GM12878 (cell line): ENCODE results near the gene RPL27A. TPM values are rescaled to one million over a fixed set of nuclear protein-coding genes. Genes with fewer than 3 reads are reported as not detected.

Experiments used
- ATAC-seq: fragments of 200-7000 bp; cut with Tn5 transposase; 3 replicates; pipeline ENCODE4 v1.9.1; 2020; ENCODE audit warnings: mild to moderate bottlenecking, moderate library complexity
- BruUV-seq: library from RNA; stranded (reverse); fragments of 400-500 nt; replicated peaks from 2 replicates; lab custom pipeline; 2021; lab: Mats Ljungman, UMichigan
- CTCF ChIA-PET: fragments of 300-600 bp; sonication (Branson Sonifier 250); formaldehyde crosslinking; extraction: SDS; loops from one replicate; lab custom pipeline; 2021; ENCODE audit warnings: inconsistent platforms; lab: Yijun Ruan, JAX
- POLR2A ChIA-PET: fragments of 350-600 bp; formaldehyde crosslinking; extraction: SDS; loops from one replicate; lab custom pipeline; 2021; ENCODE audit warnings: inconsistent platforms; lab: Charles Lee
- RAD21 ChIA-PET: fragments of 300-600 bp; sonication (Branson Sonifier 250); formaldehyde crosslinking; loops from one replicate; lab custom pipeline; 2023; ENCODE audit warnings: antibody characterized with exemption; ENCODE audit not compliant: unreplicated experiment; lab: Charles Lee
- SMC1A ChIA-PET: fragments of 300-600 bp; sonication (Branson Sonifier 250); formaldehyde crosslinking; loops from one replicate; lab custom pipeline; 2023; ENCODE audit not compliant: unreplicated experiment, uncharacterized antibody; lab: Charles Lee
- DNase-seq: peaks from one replicate; pipeline ENCODE4 v3.0.0-alpha.2; 2011; ENCODE audit warnings: low read depth, low spot score
- FAIRE-seq: peaks from 3 replicates; lab custom pipeline; 2011; peaks lifted over from hg19 to GRCh38; lab: Jason Lieb, UNC
- H2AFZ ChIP-seq: 2 replicates; pipeline ENCODE4 v1.6.0; 2011; ENCODE audit warnings: low read depth, low read length, control low read depth; ENCODE audit not compliant: control insufficient read depth
- H3K27ac ChIP-seq: 2 replicates; pipeline ENCODE4 v1.5.1; 2011; ENCODE audit warnings: control low read depth; ENCODE audit not compliant: control insufficient read depth, insufficient read depth
- H3K27me3 ChIP-seq, 2 experiments: replicated peaks in 1 of 2; 2 replicates each; pipeline versions ENCODE4 v1.6.0 to v1.6.1; 2011; ENCODE audit warnings: low read length in 1 of 2; ENCODE audit not compliant: control insufficient read depth in 2 of 2, insufficient read depth in 2 of 2
- H3K36me3 ChIP-seq, 2 experiments: 2 replicates each; pipeline ENCODE4 v1.5.1; 2011; ENCODE audit warnings: low read length in 1 of 2; ENCODE audit not compliant: control insufficient read depth in 2 of 2, insufficient read depth in 2 of 2
- H3K4me1 ChIP-seq: 2 replicates; pipeline ENCODE4 v1.6.1; 2011; ENCODE audit warnings: mild to moderate bottlenecking, low read length, moderate library complexity, mixed read lengths; ENCODE audit not compliant: control insufficient read depth, insufficient read depth
- H3K4me2 ChIP-seq: 2 replicates; pipeline ENCODE4 v1.6.0; 2011; ENCODE audit warnings: control low read depth; ENCODE audit not compliant: control insufficient read depth, insufficient read depth
- H3K4me3 ChIP-seq: fragments of 200-600 bp; sonication (generic); 2 replicates; pipeline ENCODE4 v1.5.1; 2016
- H3K79me2 ChIP-seq: 2 replicates; pipeline ENCODE4 v1.6.0; 2011; ENCODE audit warnings: low read length; ENCODE audit not compliant: control insufficient read depth, insufficient read depth
- H3K9ac ChIP-seq: 2 replicates; pipeline ENCODE4 v1.8.0; 2011; ENCODE audit warnings: low read length, control low read depth, mixed read lengths; ENCODE audit not compliant: control insufficient read depth, insufficient read depth
- H3K9me3 ChIP-seq: replicated peaks from 3 replicates; pipeline ENCODE4 v1.5.1; 2011; ENCODE audit warnings: mild to moderate bottlenecking, low read length; ENCODE audit not compliant: control insufficient read depth, insufficient read depth
- H4K20me1 ChIP-seq: 2 replicates; pipeline ENCODE4 v1.6.0; 2011; ENCODE audit not compliant: control insufficient read depth, insufficient read depth
- BRCA1 ChIP-seq: IDR thresholded peaks from 2 replicates; pipeline ENCODE4 v1.6.1; 2011; ENCODE audit warnings: low read depth, low read length, improper control_type of control experiment
- ETV6 ChIP-seq, 2 experiments: fragments of 450-650 bp in 1 of 2; IDR thresholded peaks in 1 of 2; conservative IDR thresholded peaks in 1 of 2; 2 replicates each; pipeline ENCODE4 v1.6.1; 2014; ENCODE audit warnings: antibody characterized with exemption in 1 of 2, borderline replicate concordance in 1 of 2, low read depth in 1 of 2, mild to moderate bottlenecking in 1 of 2, moderate library complexity in 1 of 2
- FOS ChIP-seq: IDR thresholded peaks from 3 replicates; pipeline ENCODE4 v1.6.1; 2011; ENCODE audit warnings: borderline replicate concordance; ENCODE audit not compliant: insufficient read length; ENCODE audit errors: extremely low read depth
- SUZ12 ChIP-seq: fragments of 200-600 bp; sonication (generic); IDR thresholded peaks from one replicate; pipeline ENCODE4 v1.6.1; 2018; ENCODE audit warnings: antibody characterized with exemption, mild to moderate bottlenecking; ENCODE audit not compliant: unreplicated experiment
- TCF12 ChIP-seq: IDR thresholded peaks from 2 replicates; pipeline ENCODE4 v1.6.1; 2011; ENCODE audit warnings: low read depth, mild to moderate bottlenecking, low read length
- ZBED1 ChIP-seq: IDR thresholded peaks from 2 replicates; pipeline ENCODE4 v1.6.1; 2016; ENCODE audit warnings: borderline replicate concordance
- WGBS: methylation state at CpG from one replicate; pipeline ENCODE4 v1.1.6; 2016; ENCODE audit warnings: low lambda C conversion rate; ENCODE audit not compliant: insufficient replicate concordance, insufficient coverage; ENCODE audit errors: missing lambda C conversion rate; 5-methylcytosine and 5-hydroxymethylcytosine counted together
- in situ Hi-C: fragments of 300-500 bp; cut with MboI; formaldehyde crosslinking; loops from 9 replicates; pipeline ENCODE4 v1.14.3; 2018; ENCODE audit warnings: mixed read lengths
- intact Hi-C: fragments of 100-400 bp; cut with micrococcal nuclease; formaldehyde crosslinking; loops from one replicate; pipeline ENCODE4 v1.14.2; 2022; ENCODE audit not compliant: unreplicated experiment
- polyA plus RNA-seq, 11 experiments: library from polyadenylated mRNA; depleted of rRNA in 4 of 11; unstranded in 6 of 11; stranded (reverse) in 5 of 11; fragments of >200 nt; fragmentation: Nextera tagmentation in 4 of 11; fragmentation: Illumina TruSeq in 1 of 11; extraction: Ambion mirVana in 4 of 11; extraction: Trizol in 1 of 11; gene quantifications; 1 replicate in 1 of 11; 2 replicates in 10 of 11; pipeline versions ENCODE4 v1.2.1 to v1.2.3, GENCODE V29; 2011 to 2016; ENCODE audit warnings: inconsistent platforms in 2 of 11, missing spikeins in 2 of 11, low read depth in 1 of 11
- total RNA-seq, 4 experiments: library from RNA; depleted of rRNA in 3 of 4; stranded (reverse); fragments of >200 nt in 3 of 4; fragmentation: Illumina TruSeq in 1 of 4; extraction: Trizol in 1 of 4; gene quantifications; 2 replicates each; pipeline versions ENCODE4 v1.2.1 to v1.2.3, GENCODE V29; 2013 to 2021
- TF ChIP-seq, protein P1 (sequence below): fragments of 450-650 bp; IDR thresholded peaks from 2 replicates; pipeline ENCODE4 v1.6.1; 2018; ENCODE audit warnings: mild to moderate bottlenecking, low read depth, moderate library complexity; ENCODE audit not compliant: partially characterized antibody
- TF ChIP-seq, protein P2 (sequence below): fragments of 450-650 bp; IDR thresholded peaks from 2 replicates; pipeline ENCODE4 v1.6.1; 2016; ENCODE audit warnings: mild to moderate bottlenecking

RPL27A gene
- total and polyA plus RNA-seq, 10 of the 15 experiments (the other 5 are each of a cell fraction or from before 2014, with no cell fraction given) = 978 to 4,776 (median 1,959) TPM

DNA sequence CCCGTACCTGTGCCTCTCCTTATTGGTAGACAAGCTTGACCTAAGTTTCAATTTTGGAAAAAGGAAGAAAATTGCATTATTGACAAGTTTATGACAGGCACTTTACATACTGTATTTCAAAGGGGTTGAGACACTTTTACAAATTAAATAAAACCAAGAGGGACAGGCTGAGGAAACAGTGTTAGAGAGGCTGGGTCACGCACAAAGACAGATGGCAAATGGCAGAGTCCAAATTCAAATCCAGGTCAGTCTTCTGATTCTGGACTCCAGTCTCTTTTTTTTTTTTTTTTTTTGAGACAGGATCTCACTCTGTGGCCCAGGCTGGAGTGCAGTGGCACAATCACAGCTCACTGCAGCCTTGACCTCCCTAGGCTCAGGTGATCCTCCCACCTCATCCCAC lies 10.2 kb upstream of the RPL27A start:
- BruUV-seq = no TSS peak
- 95% methylated on average over 2 of the region's 2 CpGs for WGBS
- Histone ChIP-seq H3K4me1 (no peaks in the 10 kb centered on the region), H3K9me3 (no peaks in the 10 kb centered on the region), H3K27me3 (no peaks in the 10 kb centered on the region), H2AFZ (no peak overlapping the region), H4K20me1 (no peaks in the 10 kb centered on the region), H3K9ac (no peak overlapping the region), H3K4me3 (no peak overlapping the region), H3K4me2 (no peak overlapping the region), H3K36me3 (peaks cover 5 to 15% of the 10 kb centered on the region in 2 experiments; a peak in 3 of 4 replicates), H3K27ac (no peak overlapping the region), H3K79me2 (no peaks in the 10 kb centered on the region)
- FAIRE-seq = no peak
- SMC1A ChIA-PET = no interaction called here
- CTCF ChIA-PET = interaction anchor here (0.7 kb wide), 1 partner anchor 11 kb away, joined by 3 read pairs; no protein-coding TSS in a partner anchor
- RAD21 ChIA-PET = no interaction called here
- POLR2A ChIA-PET = no interaction called here
- no peak for DNase-seq
- no peak for ATAC-seq
- intact Hi-C loops (no loop called here), in situ Hi-C loops (no loop called here)
- TF ChIP-seq FOS = no peak
- no peak for TF ChIP-seq ZBED1
- TF ChIP-seq SUZ12 = no peak
- TF ChIP-seq BRCA1 = no peak
- TF ChIP-seq, protein P1, sequence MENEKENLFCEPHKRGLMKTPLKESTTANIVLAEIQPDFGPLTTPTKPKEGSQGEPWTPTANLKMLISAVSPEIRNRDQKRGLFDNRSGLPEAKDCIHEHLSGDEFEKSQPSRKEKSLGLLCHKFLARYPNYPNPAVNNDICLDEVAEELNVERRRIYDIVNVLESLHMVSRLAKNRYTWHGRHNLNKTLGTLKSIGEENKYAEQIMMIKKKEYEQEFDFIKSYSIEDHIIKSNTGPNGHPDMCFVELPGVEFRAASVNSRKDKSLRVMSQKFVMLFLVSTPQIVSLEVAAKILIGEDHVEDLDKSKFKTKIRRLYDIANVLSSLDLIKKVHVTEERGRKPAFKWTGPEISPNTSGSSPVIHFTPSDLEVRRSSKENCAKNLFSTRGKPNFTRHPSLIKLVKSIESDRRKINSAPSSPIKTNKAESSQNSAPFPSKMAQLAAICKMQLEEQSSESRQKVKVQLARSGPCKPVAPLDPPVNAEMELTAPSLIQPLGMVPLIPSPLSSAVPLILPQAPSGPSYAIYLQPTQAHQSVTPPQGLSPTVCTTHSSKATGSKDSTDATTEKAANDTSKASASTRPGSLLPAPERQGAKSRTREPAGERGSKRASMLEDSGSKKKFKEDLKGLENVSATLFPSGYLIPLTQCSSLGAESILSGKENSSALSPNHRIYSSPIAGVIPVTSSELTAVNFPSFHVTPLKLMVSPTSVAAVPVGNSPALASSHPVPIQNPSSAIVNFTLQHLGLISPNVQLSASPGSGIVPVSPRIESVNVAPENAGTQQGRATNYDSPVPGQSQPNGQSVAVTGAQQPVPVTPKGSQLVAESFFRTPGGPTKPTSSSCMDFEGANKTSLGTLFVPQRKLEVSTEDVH = no peak
- no peak for TF ChIP-seq ETV6 (conservative IDR thresholded peaks at IDR 0.05 in 1 of 2, IDR thresholded peaks at IDR 0.05 in 1 of 2; ENCODE audit: borderline replicate concordance in 1 of 2, low read depth in 1 of 2)
- no peak for TF ChIP-seq TCF12
- TF ChIP-seq, protein P2, sequence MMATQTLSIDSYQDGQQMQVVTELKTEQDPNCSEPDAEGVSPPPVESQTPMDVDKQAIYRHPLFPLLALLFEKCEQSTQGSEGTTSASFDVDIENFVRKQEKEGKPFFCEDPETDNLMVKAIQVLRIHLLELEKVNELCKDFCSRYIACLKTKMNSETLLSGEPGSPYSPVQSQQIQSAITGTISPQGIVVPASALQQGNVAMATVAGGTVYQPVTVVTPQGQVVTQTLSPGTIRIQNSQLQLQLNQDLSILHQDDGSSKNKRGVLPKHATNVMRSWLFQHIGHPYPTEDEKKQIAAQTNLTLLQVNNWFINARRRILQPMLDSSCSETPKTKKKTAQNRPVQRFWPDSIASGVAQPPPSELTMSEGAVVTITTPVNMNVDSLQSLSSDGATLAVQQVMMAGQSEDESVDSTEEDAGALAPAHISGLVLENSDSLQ = no peak
